IMR-90 (cell line): ENCODE results near the gene GLMN. TPM values are rescaled to one million over a fixed set of nuclear protein-coding genes. Genes with fewer than 3 reads are reported as not detected.

Experiments used
- ATAC-seq: fragments of 200-7000 bp; cut with Tn5 transposase; 2 replicates; pipeline ENCODE4 v1.9.1; 2020; ENCODE audit warnings: low read depth, mild to moderate bottlenecking, moderate library complexity
- BruUV-seq: library from RNA; stranded (reverse); fragments of 400-500 nt; replicated peaks from 2 replicates; lab custom pipeline; 2021; lab: Mats Ljungman, UMichigan
- CTCF ChIA-PET: fragments of 300-600 bp; formaldehyde crosslinking; extraction: SDS; loops from one replicate; lab custom pipeline; 2021; ENCODE audit warnings: antibody characterized with exemption; lab: Yijun Ruan, JAX
- POLR2A ChIA-PET: fragments of 300-600 bp; sonication (Branson Sonifier 250); formaldehyde crosslinking; loops from one replicate; lab custom pipeline; 2022; ENCODE audit warnings: antibody characterized with exemption; ENCODE audit not compliant: unreplicated experiment; lab: Charles Lee
- DNase-seq: peaks from one replicate; pipeline ENCODE4 v3.0.0; 2013
- H2AFZ ChIP-seq: replicated peaks from 2 replicates; pipeline ENCODE3; 2013; ENCODE audit warnings: low read length, mild to moderate bottlenecking; ENCODE audit not compliant: poor library complexity
- H2AK5ac ChIP-seq: 2 replicates; pipeline ENCODE4 v1.6.1; 2013; ENCODE audit warnings: low read depth, low read length, inconsistent platforms
- H2AK9ac ChIP-seq: replicated peaks from 2 replicates; pipeline ENCODE3; 2013; ENCODE audit warnings: mild to moderate bottlenecking, low read depth, low read length, moderate library complexity; ENCODE audit not compliant: poor library complexity
- H2BK120ac ChIP-seq: 2 replicates; pipeline ENCODE4 v1.6.1; 2013; ENCODE audit warnings: low read depth, low read length, inconsistent platforms
- H2BK15ac ChIP-seq: 3 replicates; pipeline ENCODE4 v1.6.1; 2013; ENCODE audit warnings: low read depth, low read length, inconsistent platforms
- H2BK20ac ChIP-seq: 2 replicates; pipeline ENCODE4 v1.6.1; 2013; ENCODE audit warnings: low read depth, mild to moderate bottlenecking, inconsistent platforms, low read length, moderate library complexity
- H2BK5ac ChIP-seq: 2 replicates; pipeline ENCODE4 v1.6.1; 2013; ENCODE audit warnings: mild to moderate bottlenecking, low read depth, low read length, inconsistent platforms; ENCODE audit not compliant: poor library complexity, severe bottlenecking
- H3K14ac ChIP-seq: replicated peaks from 2 replicates; pipeline ENCODE4 v1.6.1; 2013; ENCODE audit warnings: low read depth, low read length, inconsistent platforms
- H3K18ac ChIP-seq: 2 replicates; pipeline ENCODE4 v1.6.1; 2013; ENCODE audit warnings: low read depth, low read length, control low read depth
- H3K23ac ChIP-seq: 2 replicates; pipeline ENCODE4 v1.6.1; 2013; ENCODE audit warnings: low read depth, low read length, inconsistent platforms
- H3K27ac ChIP-seq: 2 replicates; pipeline ENCODE4 v1.5.1; 2013; ENCODE audit warnings: mild to moderate bottlenecking, control low read depth, low read length; ENCODE audit not compliant: insufficient read depth
- H3K27me3 ChIP-seq: 2 replicates; pipeline ENCODE4 v1.6.1; 2013; ENCODE audit warnings: low read length; ENCODE audit not compliant: control insufficient read depth, insufficient read depth
- H3K36me3 ChIP-seq: 2 replicates; pipeline ENCODE4 v1.6.1; 2013; ENCODE audit warnings: low read length, mixed read lengths; ENCODE audit not compliant: control insufficient read depth, insufficient read depth
- H3K4ac ChIP-seq: 2 replicates; pipeline ENCODE4 v1.6.1; 2013; ENCODE audit warnings: low read depth, low read length, inconsistent platforms
- H3K4me1 ChIP-seq: 2 replicates; pipeline ENCODE4 v1.6.1; 2013; ENCODE audit warnings: low read length, mixed read lengths; ENCODE audit not compliant: control insufficient read depth, insufficient read depth
- H3K4me2 ChIP-seq: 2 replicates; pipeline ENCODE4 v1.6.1; 2013; ENCODE audit warnings: low read depth, mild to moderate bottlenecking, control low read depth, low read length, moderate library complexity
- H3K4me3 ChIP-seq: 2 replicates; pipeline ENCODE4 v1.5.1; 2013; ENCODE audit warnings: low read depth, mild to moderate bottlenecking, control low read depth, low read length, moderate library complexity; ENCODE audit not compliant: insufficient read depth
- H3K56ac ChIP-seq: 2 replicates; pipeline ENCODE4 v1.6.1; 2013; ENCODE audit warnings: low read length, inconsistent platforms; ENCODE audit not compliant: insufficient read depth; ENCODE audit errors: extremely low read depth
- H3K79me1 ChIP-seq, 2 experiments: 2 replicates each; pipeline ENCODE4 v1.6.1; 2013; ENCODE audit warnings: low read length in 2 of 2, inconsistent platforms in 1 of 2, low read depth in 1 of 2
- H3K9ac ChIP-seq: 2 replicates; pipeline ENCODE4 v1.6.1; 2013; ENCODE audit warnings: low read depth, low read length, control low read depth
- H3K9me1 ChIP-seq: 2 replicates; pipeline ENCODE4 v1.6.1; 2013; ENCODE audit warnings: low read length, inconsistent platforms; ENCODE audit not compliant: insufficient read depth
- H3K9me3 ChIP-seq: 2 replicates; pipeline ENCODE4 v1.6.1; 2013; ENCODE audit warnings: low read length; ENCODE audit not compliant: control insufficient read depth, insufficient read depth
- H4K20me1 ChIP-seq: 2 replicates; pipeline ENCODE4 v1.6.1; 2013; ENCODE audit warnings: low read length, inconsistent platforms; ENCODE audit not compliant: insufficient read depth
- H4K5ac ChIP-seq: 2 replicates; pipeline ENCODE4 v1.6.1; 2013; ENCODE audit warnings: mild to moderate bottlenecking, low read depth, low read length, control low read depth
- H4K8ac ChIP-seq, 2 experiments: 2 replicates each; pipeline ENCODE4 v1.6.1; 2013; ENCODE audit warnings: low read depth in 2 of 2, low read length in 2 of 2, control low read depth in 1 of 2, inconsistent platforms in 1 of 2
- H4K91ac ChIP-seq: 2 replicates; pipeline ENCODE4 v1.6.1; 2013; ENCODE audit warnings: low read depth, low read length, inconsistent platforms; ENCODE audit not compliant: insufficient read depth
- CHD1 ChIP-seq: IDR thresholded peaks from 2 replicates; pipeline ENCODE4 v1.6.1; 2012; ENCODE audit warnings: low read depth, low read length, improper control_type of control experiment
- MAFK ChIP-seq: IDR thresholded peaks from 2 replicates; pipeline ENCODE4 v1.6.1; 2012; ENCODE audit warnings: low read depth, low read length, improper control_type of control experiment
- MAZ ChIP-seq: IDR thresholded peaks from 2 replicates; pipeline ENCODE4 v1.6.1; 2012; ENCODE audit warnings: low read depth, mild to moderate bottlenecking, low read length, improper control_type of control experiment, moderate library complexity, borderline replicate concordance
- WGBS, 2 experiments: methylation state at CpG; one replicate each; pipeline versions ENCODE4 v1.1.5 to v1.1.7; 2013; ENCODE audit warnings: missing lambda C conversion rate in 2 of 2; ENCODE audit not compliant: insufficient read length in 1 of 2; ENCODE audit errors: extremely low coverage in 2 of 2; 5-methylcytosine and 5-hydroxymethylcytosine counted together
- dilution Hi-C: fragments of 300-500 bp; cut with HindIII; formaldehyde crosslinking; loops from one replicate; pipeline ENCODE4 v1.14.3; 2018; ENCODE audit warnings: low sequenced_read_pairs; ENCODE audit not compliant: unreplicated experiment
- in situ Hi-C: fragments of 300-500 bp; cut with MboI; formaldehyde crosslinking; loops from 3 replicates; pipeline ENCODE4 v1.14.3; 2019; ENCODE audit warnings: low sequenced_read_pairs, inconsistent platforms, mixed read lengths
- intact Hi-C: fragments of 100-400 bp; cut with micrococcal nuclease; formaldehyde crosslinking; loops from 2 replicates; pipeline ENCODE4 v1.10.0; 2022
- polyA plus RNA-seq, 3 experiments: library from polyadenylated mRNA; depleted of rRNA; stranded (reverse); fragments of >200 nt; gene quantifications; 2 replicates each; pipeline ENCODE4 v1.2.3, GENCODE V29; 2012; ENCODE audit warnings: low replicate concordance in 1 of 3
- total RNA-seq: library from RNA; depleted of rRNA; stranded (reverse); fragments of >200 nt; gene quantifications from 2 replicates; pipeline ENCODE4 v1.2.3, GENCODE V29; 2012

Gene GLMN
- total and polyA plus RNA-seq, 2 of the 4 experiments (the other 2 are of a cell fraction) = 4.1 to 4.7 TPM

DNA sequence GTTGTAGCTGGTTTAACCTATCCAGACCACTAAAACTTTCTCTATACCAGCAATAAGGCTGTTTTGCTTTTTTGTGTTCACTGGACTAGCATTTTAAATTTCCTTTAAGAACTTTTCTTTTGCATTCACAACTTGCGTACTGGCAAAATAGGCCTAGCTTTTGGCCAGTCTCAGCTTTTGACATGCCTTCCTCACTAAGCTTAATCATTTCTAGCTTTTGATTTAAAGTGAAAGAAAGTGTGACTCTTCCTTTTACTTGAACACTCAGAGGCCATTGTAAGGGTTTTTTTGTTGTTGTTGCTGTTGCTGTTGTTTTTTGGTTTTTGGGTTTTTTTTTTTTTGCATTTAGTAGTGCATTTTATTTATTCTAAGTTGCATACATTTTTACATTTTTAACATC is 15.2 kb upstream of the GLMN start:
- no peaks in the 10 kb centered on the region for H3K9me3 ChIP-seq
- H2BK15ac ChIP-seq = no peak overlapping the region
- no peak overlapping the region for H2BK20ac ChIP-seq
- no peak overlapping the region for H3K56ac ChIP-seq
- no peak overlapping the region for H2AFZ ChIP-seq
- no peaks in the 10 kb centered on the region for H3K27me3 ChIP-seq
- H2BK5ac ChIP-seq = no peak overlapping the region
- H3K4me2 ChIP-seq = no peak overlapping the region
- H3K27ac ChIP-seq = no peak overlapping the region
- DNase-seq (no peak), ATAC-seq (no peak)
- dilution Hi-C loops = no loop called here
- peaks cover 10% of the 10 kb centered on the region for H3K36me3 ChIP-seq
- no peaks in the 10 kb centered on the region for H3K79me1 ChIP-seq
- no peak for TF ChIP-seq MAFK
- no peak for TF ChIP-seq MAZ
- TF ChIP-seq CHD1 = no peak
- no CpG with 5 or more reads among the region's 1 CpG for WGBS, 2 experiments
- no peak overlapping the region for H4K91ac ChIP-seq
- H3K9ac ChIP-seq = no peak overlapping the region
- no peak overlapping the region for H4K5ac ChIP-seq
- no peak overlapping the region for H2BK120ac ChIP-seq
- in situ Hi-C loops = loop anchor here (5.0 kb wide), 1 partner anchor 308 kb away; no protein-coding TSS in a partner anchor
- no peak overlapping the region for H2AK9ac ChIP-seq
- H3K14ac ChIP-seq = no peak overlapping the region
- H3K18ac ChIP-seq = no peak overlapping the region
- H4K20me1 ChIP-seq = no peaks in the 10 kb centered on the region
- CTCF ChIA-PET = no interaction called here
- H2AK5ac ChIP-seq = no peak overlapping the region
- no TSS peak for BruUV-seq
- H3K4me3 ChIP-seq = no peak overlapping the region
- no peak overlapping the region for H3K4ac ChIP-seq
- no peaks in the 10 kb centered on the region for H3K4me1 ChIP-seq
- H4K8ac ChIP-seq = no peak overlapping the region
- no peaks in the 10 kb centered on the region for H3K9me1 ChIP-seq
- intact Hi-C loops = loop anchor here (5.0 to 10.0 kb wide), 2 partner anchors 33 to 521 kb away; partner anchors contain the start of gene RPL5
- no peak overlapping the region for H3K23ac ChIP-seq
- POLR2A ChIA-PET = interaction anchor here (0.7 kb wide), 1 partner anchor 802 kb away, joined by 14 read pairs; no protein-coding TSS in a partner anchor
